ENCODE data around the gene CST9.
"Not testable (repeated sequence)": the region's sequence is repeated elsewhere in the genome, so short reads cannot be mapped to it uniquely, and the experiment has no call there.

- TF ChIP-seq, protein P1, sequence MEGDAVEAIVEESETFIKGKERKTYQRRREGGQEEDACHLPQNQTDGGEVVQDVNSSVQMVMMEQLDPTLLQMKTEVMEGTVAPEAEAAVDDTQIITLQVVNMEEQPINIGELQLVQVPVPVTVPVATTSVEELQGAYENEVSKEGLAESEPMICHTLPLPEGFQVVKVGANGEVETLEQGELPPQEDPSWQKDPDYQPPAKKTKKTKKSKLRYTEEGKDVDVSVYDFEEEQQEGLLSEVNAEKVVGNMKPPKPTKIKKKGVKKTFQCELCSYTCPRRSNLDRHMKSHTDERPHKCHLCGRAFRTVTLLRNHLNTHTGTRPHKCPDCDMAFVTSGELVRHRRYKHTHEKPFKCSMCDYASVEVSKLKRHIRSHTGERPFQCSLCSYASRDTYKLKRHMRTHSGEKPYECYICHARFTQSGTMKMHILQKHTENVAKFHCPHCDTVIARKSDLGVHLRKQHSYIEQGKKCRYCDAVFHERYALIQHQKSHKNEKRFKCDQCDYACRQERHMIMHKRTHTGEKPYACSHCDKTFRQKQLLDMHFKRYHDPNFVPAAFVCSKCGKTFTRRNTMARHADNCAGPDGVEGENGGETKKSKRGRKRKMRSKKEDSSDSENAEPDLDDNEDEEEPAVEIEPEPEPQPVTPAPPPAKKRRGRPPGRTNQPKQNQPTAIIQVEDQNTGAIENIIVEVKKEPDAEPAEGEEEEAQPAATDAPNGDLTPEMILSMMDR (IDR thresholded peaks at IDR 0.05; ENCODE audit: low read depth, low read length): not testable (repeated sequence)
- TF ChIP-seq EZH2phosphoT487 (IDR thresholded peaks at IDR 0.05; ENCODE audit: low read depth): not testable (repeated sequence)
Observed at GRCh38 chr20:23620670-23621386, 15.1 kb upstream of the CST9 start.
